Breast epithelium (tissue), 3 donors: ENCODE data around the gene GRIK4.

ENCODE experiments used
- CTCF ChIP-seq, 3 donors: fragments of 450-650 bp; IDR thresholded peaks; one replicate each; pipeline ENCODE4 v1.5.1; 2016 to 2017; ENCODE audit warnings: antibody characterized with exemption in 3 of 3, mild to moderate bottlenecking in 3 of 3, moderate library complexity in 3 of 3
- POLR2A ChIP-seq: fragments of 450-650 bp; IDR thresholded peaks from one replicate; pipeline ENCODE4 v1.6.1; 2016; ENCODE audit warnings: antibody characterized with exemption, mild to moderate bottlenecking, moderate library complexity
- POLR2AphosphoS5 ChIP-seq, 3 donors: sonication (generic); formaldehyde crosslinking; IDR thresholded peaks; one replicate each; pipeline ENCODE4 v1.6.1; 2017; ENCODE audit warnings: antibody characterized with exemption in 3 of 3

GRCh38 chr11:121023848-121024751 is 512.6 kb downstream of the GRIK4 start, which contains the start of gene TBCEL:
- TF ChIP-seq POLR2A (no peak), CTCF (IDR thresholded peaks at IDR 0.05) (no peak), POLR2AphosphoS5 (IDR thresholded peaks at IDR 0.05) (peak; percentile 49 to 78 (median 51))
